ENCODE measurements around the gene NUAK1. TPM values are rescaled to one million over a fixed set of nuclear protein-coding genes. Genes with fewer than 3 reads are reported as not detected.

The NUAK1 gene
- total RNA-seq, 4 donors from 2014 or later, result 0.75 to 14.7 (median 3.5) TPM

- Histone ChIP-seq H3K27ac (no peak overlapping the region), H3K4me3 (no peak overlapping the region), H3K36me3 (no peaks in the 10 kb centered on the region), H3K9me3 (no peaks in the 10 kb centered on the region), H3K4me1 (peaks cover 0 to 4% (median 0%) of the 10 kb centered on the region in 4 donors), H3K27me3 (no peaks in the 10 kb centered on the region)
- TF ChIP-seq POLR2A (IDR thresholded peaks at IDR 0.05), result no peak
- no peak for TF ChIP-seq CTCF (IDR thresholded peaks at IDR 0.05)
- no peak for TF ChIP-seq POLR2AphosphoS5 (IDR thresholded peaks at IDR 0.05)
- TF ChIP-seq EP300 (IDR thresholded peaks at IDR 0.05; ENCODE audit: low read depth), result no peak
- intact Hi-C loops (cut with DNase I; ENCODE audit: low total_unique reads) (no loop called here), in situ Hi-C loops (cut with MboI; ENCODE audit: low pct_ligation_motif_present in 1 of 4, low pct_unique_long_range_greater_than_20kb in 1 of 4, low sequenced_read_pairs in 3 of 4) (no loop called here)
- WGBS, 2 donors (ENCODE audit: low coverage in 1 of 2), result 93% methylated on average over 3 of the region's 3 CpGs; no CpG with 5 or more reads in 1 of the 2 donors
- DNase-seq, result no peak
These were observed 70.5 kb downstream of the NUAK1 start for GRCh38 chr12:106068296-106068695.

DNA sequence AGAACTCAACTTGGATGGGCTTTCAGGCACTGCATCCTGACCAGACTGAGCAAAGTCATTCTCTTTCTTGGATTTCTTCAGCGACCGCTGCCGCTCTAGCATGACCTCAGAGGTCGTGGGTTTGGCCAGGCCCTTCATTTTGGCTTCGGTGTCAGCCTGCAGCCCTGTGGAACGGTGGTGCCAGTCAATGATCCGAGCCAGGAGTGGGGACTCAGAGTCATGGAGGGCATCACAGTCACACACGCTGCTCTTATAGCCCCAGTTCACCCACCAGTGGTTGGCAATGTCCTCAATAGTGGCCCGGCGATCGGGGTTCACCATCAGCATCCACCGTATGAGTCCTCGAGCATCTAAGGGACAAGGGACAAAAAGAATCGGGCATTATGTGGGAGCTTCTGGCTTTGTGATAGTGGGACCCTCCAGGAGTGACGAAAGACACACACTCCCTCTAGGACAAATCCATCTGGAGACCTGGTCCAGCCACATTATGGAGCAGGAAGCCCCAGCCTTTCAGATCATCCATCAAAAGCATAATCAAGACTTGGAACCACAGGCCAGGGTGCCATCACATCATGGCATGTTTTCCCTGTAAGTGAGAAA is 71.0 kb downstream of the NUAK1 start:
- H3K9me3 ChIP-seq, result no peaks in the 10 kb centered on the region
- no peaks in the 10 kb centered on the region for H3K36me3 ChIP-seq
- intact Hi-C loops (cut with DNase I; ENCODE audit: low total_unique reads), result no loop called here
- no peak for TF ChIP-seq POLR2A (IDR thresholded peaks at IDR 0.05)
- TF ChIP-seq POLR2AphosphoS5 (IDR thresholded peaks at IDR 0.05), result no peak
- no peak for TF ChIP-seq CTCF (IDR thresholded peaks at IDR 0.05)
- no peak for DNase-seq
- H3K4me1 ChIP-seq, result peaks cover 0 to 4% (median 0%) of the 10 kb centered on the region in 4 donors
- no peaks in the 10 kb centered on the region for H3K27me3 ChIP-seq
- WGBS, 2 donors (ENCODE audit: low coverage in 1 of 2), result 82 to 83% methylated on average over 6 to 14 of the region's 15 CpGs
- in situ Hi-C loops (cut with MboI; ENCODE audit: low pct_ligation_motif_present in 1 of 4, low pct_unique_long_range_greater_than_20kb in 1 of 4, low sequenced_read_pairs in 3 of 4), result no loop called here
- no peak overlapping the region for H3K4me3 ChIP-seq
- no peak overlapping the region for H3K27ac ChIP-seq

DNA sequence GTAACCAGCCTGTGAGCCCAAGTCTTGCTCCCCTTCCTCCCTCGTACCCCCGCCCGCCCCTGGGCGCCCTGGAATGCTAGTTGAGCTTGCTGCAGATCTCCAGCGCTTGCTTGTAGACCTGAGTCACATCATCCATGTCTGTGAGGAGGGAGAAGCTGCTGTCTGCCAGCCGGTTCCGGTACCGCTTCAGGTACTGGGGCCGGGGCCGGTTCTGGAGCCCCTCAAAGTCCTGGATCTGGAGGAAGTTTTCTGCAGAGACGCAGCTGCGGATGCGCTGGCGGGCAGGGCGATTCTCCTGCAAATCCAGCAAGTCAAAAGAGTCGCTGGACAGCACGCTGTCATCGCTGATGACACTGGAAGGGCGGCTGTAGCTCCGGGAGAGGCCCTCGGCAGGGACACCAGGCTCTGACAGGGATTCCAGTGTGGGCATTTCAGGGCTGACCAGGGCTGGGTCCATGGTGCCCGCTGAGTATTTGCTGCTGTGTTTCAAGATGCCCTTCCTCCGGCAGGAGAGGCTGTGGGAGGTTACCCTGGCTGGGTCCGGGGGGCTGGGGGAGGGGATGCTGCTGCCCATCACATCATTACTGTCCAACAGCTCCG is 71.9 kb downstream of the NUAK1 start:
- Histone ChIP-seq H3K27ac (no peak overlapping the region), H3K4me3 (no peak overlapping the region), H3K9me3 (no peaks in the 10 kb centered on the region), H3K36me3 (no peaks in the 10 kb centered on the region), H3K4me1 (peaks cover 0 to 4% (median 0%) of the 10 kb centered on the region in 4 donors), H3K27me3 (no peaks in the 10 kb centered on the region)
- in situ Hi-C loops (cut with MboI; ENCODE audit: low pct_ligation_motif_present in 1 of 4, low pct_unique_long_range_greater_than_20kb in 1 of 4, low sequenced_read_pairs in 3 of 4) (no loop called here), intact Hi-C loops (cut with DNase I; ENCODE audit: low total_unique reads) (no loop called here)
- TF ChIP-seq CTCF (IDR thresholded peaks at IDR 0.05) (no peak), POLR2A (IDR thresholded peaks at IDR 0.05) (no peak), EP300 (IDR thresholded peaks at IDR 0.05; ENCODE audit: low read depth) (no peak), POLR2AphosphoS5 (IDR thresholded peaks at IDR 0.05) (no peak)
- 96% methylated on average over 25 of the region's 25 CpGs; no CpG with 5 or more reads in 1 of the 2 donors for WGBS, 2 donors (ENCODE audit: low coverage in 1 of 2)
- DNase-seq, result no peak

DNA sequence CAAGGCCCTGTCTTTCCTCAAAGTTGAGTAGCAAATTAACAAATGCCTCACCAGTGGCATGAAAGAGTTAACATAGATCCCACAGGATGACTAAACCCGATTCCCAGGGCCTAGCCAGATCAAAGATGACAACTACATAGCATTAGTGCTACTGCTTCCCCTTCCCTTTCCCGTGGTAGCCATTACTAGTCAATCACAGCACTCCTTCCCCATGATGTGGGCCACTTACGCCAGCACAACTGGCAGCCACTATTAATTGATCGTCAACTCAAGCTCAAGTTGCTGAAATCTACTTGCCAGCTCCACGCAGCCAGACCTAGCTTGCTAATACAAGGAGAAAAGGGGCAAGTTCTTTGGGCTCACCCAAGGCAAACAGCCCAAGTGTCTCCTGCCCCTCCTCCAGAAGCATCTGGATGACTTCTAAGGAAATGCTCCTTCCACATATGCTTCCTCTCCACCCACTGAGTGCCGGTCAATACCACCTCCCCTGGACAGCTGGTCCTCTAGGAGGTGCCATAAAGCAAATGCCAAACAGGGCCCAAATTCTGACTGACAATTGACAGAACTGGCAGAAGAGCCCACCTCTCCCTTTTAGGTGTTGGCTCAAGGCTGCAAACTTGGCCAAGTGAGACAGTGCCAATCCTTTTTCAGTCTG is 72.6 kb downstream of the NUAK1 start:
- 58 to 60% methylated on average over 2 to 6 of the region's 6 CpGs for WGBS, 2 donors (ENCODE audit: low coverage in 1 of 2)
- H3K4me3 ChIP-seq, result no peak overlapping the region
- intact Hi-C loops (cut with DNase I; ENCODE audit: low total_unique reads) (no loop called here), in situ Hi-C loops (cut with MboI; ENCODE audit: low pct_ligation_motif_present in 1 of 4, low pct_unique_long_range_greater_than_20kb in 1 of 4, low sequenced_read_pairs in 3 of 4) (no loop called here)
- no peaks in the 10 kb centered on the region for H3K27me3 ChIP-seq
- no peak for DNase-seq
- no peaks in the 10 kb centered on the region for H3K9me3 ChIP-seq
- H3K27ac ChIP-seq, result no peak overlapping the region
- no peaks in the 10 kb centered on the region for H3K4me1 ChIP-seq
- no peak for TF ChIP-seq POLR2AphosphoS5 (IDR thresholded peaks at IDR 0.05)
- no peak for TF ChIP-seq CTCF (IDR thresholded peaks at IDR 0.05)
- TF ChIP-seq POLR2A (IDR thresholded peaks at IDR 0.05), result no peak
- no peak for TF ChIP-seq EP300 (IDR thresholded peaks at IDR 0.05; ENCODE audit: low read depth)
- H3K36me3 ChIP-seq, result no peaks in the 10 kb centered on the region
